NCI-H2029 (cell line): ENCODE data around the gene PPIA.
A peak's percentile ranks its signal among the peaks of the same experiment; 100 is the strongest.
"Not testable (repeated sequence)": the region's sequence is repeated elsewhere in the genome, so short reads cannot be mapped to it uniquely, and the experiment has no call there.

Experiments
- DNase-seq: peaks from one replicate; lab custom pipeline; 2025; lab: John Stamatoyannopoulos, UW

The PPIA gene

GRCh38 chr7:44764081-44764480, 32.4 kb upstream of the PPIA start:
- DNase-seq: no peak

GRCh38 chr7:44764665-44765578, 31.6 kb upstream of the PPIA start:
- DNase-seq: no peak

GRCh38 chr7:44765579-44766415, 30.7 kb upstream of the PPIA start:
- no peak for DNase-seq

- no peak for DNase-seq
Measured at GRCh38 chr7:44766416-44766801, 30.1 kb upstream of the PPIA start.

GRCh38 chr7:44767134-44767911, 29.2 kb upstream of the PPIA start:
- DNase-seq: no peak

- DNase-seq: peak; percentile 55
Measured at GRCh38 chr7:44767912-44768627, 28.4 kb upstream of the PPIA start.

- no peak for DNase-seq
Measured at GRCh38 chr7:44768628-44769371, 27.7 kb upstream of the PPIA start.

- peak; percentile 26 for DNase-seq
Measured at GRCh38 chr7:44769376-44769775, 27.1 kb upstream of the PPIA start.

- DNase-seq: peak; percentile 46
Measured at GRCh38 chr7:44769776-44770294, 26.6 kb upstream of the PPIA start.

GRCh38 chr7:44771358-44771757, 25.1 kb upstream of the PPIA start:
- no peak for DNase-seq

GRCh38 chr7:44772440-44772839, 24.0 kb upstream of the PPIA start:
- DNase-seq: no peak

- DNase-seq: no peak
Measured at GRCh38 chr7:44772867-44773266, 23.6 kb upstream of the PPIA start.

- DNase-seq: not testable (repeated sequence)
Measured at GRCh38 chr7:44774486-44774885, 22.0 kb upstream of the PPIA start.

- no peak for DNase-seq
Measured at GRCh38 chr7:44775383-44776107, 20.9 kb upstream of the PPIA start.

- DNase-seq: no peak
Measured at GRCh38 chr7:44776211-44776610, 20.3 kb upstream of the PPIA start.

GRCh38 chr7:44782460-44782859, 14.0 kb upstream of the PPIA start:
- DNase-seq: no peak

- no peak for DNase-seq
Measured at GRCh38 chr7:44783407-44783806, 13.1 kb upstream of the PPIA start.

- no peak for DNase-seq
Measured at GRCh38 chr7:44784364-44784763, 12.1 kb upstream of the PPIA start.

GRCh38 chr7:44785218-44785617, 11.3 kb upstream of the PPIA start:
- not testable (repeated sequence) for DNase-seq

- DNase-seq: no peak
Measured at GRCh38 chr7:44787041-44787440, 9.4 kb upstream of the PPIA start.
